Endothelial cell of umbilical vein (primary cell): ENCODE data around the gene RBMS3. TPM values are rescaled to one million over a fixed set of nuclear protein-coding genes. Genes with fewer than 3 reads are reported as not detected.

Experiments used
- BruUV-seq: library from RNA; stranded (reverse); fragments of 400-500 nt; replicated peaks from 2 replicates; lab custom pipeline; 2021; lab: Mats Ljungman, UMichigan
- CTCF ChIA-PET: fragments of 300-600, 350-600 bp; sonication (Branson Sonifier 250); formaldehyde crosslinking; loops from one replicate; lab custom pipeline; 2021; ENCODE audit warnings: antibody characterized with exemption, inconsistent platforms; lab: Charles Lee
- POLR2A ChIA-PET: fragments of 300-600, 350-600 bp; sonication (Branson Sonifier 250); formaldehyde crosslinking; loops from one replicate; lab custom pipeline; 2021; ENCODE audit warnings: antibody characterized with exemption, inconsistent platforms; lab: Charles Lee
- DNase-seq: peaks from one replicate; pipeline ENCODE4 v3.0.0-alpha.2; 2011; ENCODE audit warnings: low read depth, low spot score
- FAIRE-seq: peaks from 2 replicates; lab custom pipeline; 2011; peaks lifted over from hg19 to GRCh38; lab: Jason Lieb, UNC
- H2AFZ ChIP-seq: 2 replicates; pipeline ENCODE4 v1.6.0; 2012; ENCODE audit warnings: low read depth, low read length, control low read depth, inconsistent platforms
- H3K27ac ChIP-seq: 2 replicates; pipeline ENCODE4 v1.5.1; 2011; ENCODE audit warnings: low read depth, mild to moderate bottlenecking, control low read depth, low read length, moderate library complexity; ENCODE audit not compliant: insufficient read depth
- H3K27me3 ChIP-seq, 2 experiments: 2 replicates each; pipeline versions ENCODE4 v1.6.0 to v1.6.1; 2011; ENCODE audit warnings: low read length in 2 of 2, mixed read lengths in 1 of 2; ENCODE audit not compliant: control insufficient read depth in 2 of 2, insufficient read depth in 2 of 2
- H3K36me3 ChIP-seq, 2 experiments: 2 replicates in 1 of 2; 3 replicates in 1 of 2; pipeline ENCODE4 v1.5.1; 2011; ENCODE audit warnings: low read length in 2 of 2, mild to moderate bottlenecking in 1 of 2, moderate library complexity in 1 of 2; ENCODE audit not compliant: control insufficient read depth in 2 of 2, insufficient read depth in 2 of 2; ENCODE audit errors: extremely low read depth in 1 of 2
- H3K4me1 ChIP-seq: 3 replicates; pipeline ENCODE4 v1.5.1; 2011; ENCODE audit warnings: mild to moderate bottlenecking, low read length; ENCODE audit not compliant: control insufficient read depth, insufficient read depth; ENCODE audit errors: extremely low read depth
- H3K4me2 ChIP-seq: 2 replicates; pipeline ENCODE4 v1.6.1; 2011; ENCODE audit warnings: low read length, control low read depth, mixed read lengths; ENCODE audit not compliant: insufficient read depth
- H3K4me3 ChIP-seq, 3 experiments: fragments of 200-600 bp in 1 of 3; sonication (generic), shearing (Covaris generic) in 1 of 3; replicated peaks in 1 of 3; 2 replicates each; pipeline ENCODE4 v1.5.1; 2011 to 2016; ENCODE audit warnings: control low read depth in 3 of 3, low read length in 3 of 3, mild to moderate bottlenecking in 2 of 3, inconsistent platforms in 1 of 3, low read depth in 1 of 3, moderate library complexity in 1 of 3; ENCODE audit not compliant: insufficient read depth in 1 of 3
- H3K79me2 ChIP-seq: 2 replicates; pipeline ENCODE4 v1.6.0; 2012; ENCODE audit warnings: low read length, inconsistent platforms; ENCODE audit not compliant: control insufficient read depth, insufficient read depth
- H3K9ac ChIP-seq: replicated peaks from 2 replicates; pipeline ENCODE3; 2011; ENCODE audit warnings: low read length, control low read depth; ENCODE audit not compliant: insufficient read depth; ENCODE audit errors: extremely low read depth
- H3K9me1 ChIP-seq: replicated peaks from 3 replicates; pipeline ENCODE4 v1.6.0; 2011; ENCODE audit warnings: mild to moderate bottlenecking, low read length; ENCODE audit not compliant: control insufficient read depth, insufficient read depth; ENCODE audit errors: extremely low read depth
- H3K9me3 ChIP-seq: replicated peaks from 2 replicates; pipeline ENCODE4 v1.5.1; 2012; ENCODE audit warnings: low read length, inconsistent platforms; ENCODE audit not compliant: control insufficient read depth, insufficient read depth
- H4K20me1 ChIP-seq: replicated peaks from 2 replicates; pipeline ENCODE3; 2011; ENCODE audit warnings: mild to moderate bottlenecking, low read length; ENCODE audit not compliant: control insufficient read depth, insufficient read depth; ENCODE audit errors: extremely low read depth
- EZH2 ChIP-seq: IDR thresholded peaks from 2 replicates; pipeline ENCODE4 v1.6.1; 2012; ENCODE audit warnings: borderline replicate concordance, low read depth, mild to moderate bottlenecking, moderate library complexity, low read length, inconsistent platforms; ENCODE audit not compliant: severe bottlenecking
- FOS ChIP-seq: IDR thresholded peaks from 2 replicates; pipeline ENCODE4 v1.6.1; 2011; ENCODE audit warnings: mild to moderate bottlenecking, low read length, moderate library complexity, borderline replicate concordance; ENCODE audit not compliant: insufficient read depth
- GATA2 ChIP-seq: IDR thresholded peaks from 2 replicates; pipeline ENCODE4 v1.7.0; 2011; ENCODE audit warnings: low read depth, mild to moderate bottlenecking, moderate library complexity, mixed read lengths, low read length; ENCODE audit not compliant: insufficient read length, insufficient read depth
- JUN ChIP-seq: IDR thresholded peaks from 2 replicates; pipeline ENCODE4 v1.6.1; 2011; ENCODE audit warnings: borderline replicate concordance, low read depth; ENCODE audit not compliant: insufficient read length, insufficient read depth
- MYC ChIP-seq: IDR thresholded peaks from one replicate; pipeline ENCODE4 v1.6.1; 2011; ENCODE audit warnings: mild to moderate bottlenecking, low read depth, low read length
- POLR2A ChIP-seq: IDR thresholded peaks from 2 replicates; pipeline ENCODE4 v1.6.1; 2012; ENCODE audit warnings: low read depth, mild to moderate bottlenecking, control low read depth, low read length
- POLR2AphosphoS5 ChIP-seq: IDR thresholded peaks from 2 replicates; pipeline ENCODE4 v1.6.1; 2012; ENCODE audit warnings: low read depth, mild to moderate bottlenecking, control low read depth, low read length, moderate library complexity; ENCODE audit not compliant: insufficient read depth
- dilution Hi-C: fragments of 300-500 bp; cut with MboI; formaldehyde crosslinking; loops from one replicate; pipeline ENCODE4 v1.15.0; 2019; ENCODE audit warnings: low sequenced_read_pairs; ENCODE audit not compliant: extremely low pct_ligation_motif_present
- intact Hi-C: fragments of 100-400 bp; cut with micrococcal nuclease; formaldehyde crosslinking; loops from one replicate; pipeline ENCODE4 v1.10.0; 2022
- polyA plus RNA-seq, 4 experiments: library from polyadenylated mRNA; depleted of rRNA in 3 of 4; stranded (reverse) in 3 of 4; unstranded in 1 of 4; fragments of >200 nt; gene quantifications; 2 replicates each; pipeline versions ENCODE4 v1.2.1 to v1.2.3, GENCODE V29; 2011 to 2012; ENCODE audit warnings: missing spikeins in 1 of 4
- total RNA-seq: library from RNA; stranded (reverse); gene quantifications from 2 replicates; pipeline ENCODE4 v1.2.3, GENCODE V29; 2021
- TF ChIP-seq, protein P1 (sequence below): IDR thresholded peaks from 2 replicates; pipeline ENCODE4 v1.6.1; 2011; ENCODE audit not compliant: insufficient read depth, insufficient read length
- TF ChIP-seq, protein P2 (sequence below), 2 donors: IDR thresholded peaks; 1 replicate in 1 of 2; 2 replicates in 1 of 2; pipeline ENCODE4 v1.5.1; 2011; ENCODE audit warnings: low read length in 2 of 2, mild to moderate bottlenecking in 2 of 2, moderate library complexity in 2 of 2, control low read depth in 1 of 2, inconsistent platforms in 1 of 2, low read depth in 1 of 2; ENCODE audit not compliant: insufficient read depth in 1 of 2; ENCODE audit errors: extremely low read depth in 1 of 2

Gene RBMS3
- total and polyA plus RNA-seq, 2 donors (not counting 3 experiments of a cell fraction or from before 2014, with no cell fraction given), result 13.6 to 42.3 TPM

DNA sequence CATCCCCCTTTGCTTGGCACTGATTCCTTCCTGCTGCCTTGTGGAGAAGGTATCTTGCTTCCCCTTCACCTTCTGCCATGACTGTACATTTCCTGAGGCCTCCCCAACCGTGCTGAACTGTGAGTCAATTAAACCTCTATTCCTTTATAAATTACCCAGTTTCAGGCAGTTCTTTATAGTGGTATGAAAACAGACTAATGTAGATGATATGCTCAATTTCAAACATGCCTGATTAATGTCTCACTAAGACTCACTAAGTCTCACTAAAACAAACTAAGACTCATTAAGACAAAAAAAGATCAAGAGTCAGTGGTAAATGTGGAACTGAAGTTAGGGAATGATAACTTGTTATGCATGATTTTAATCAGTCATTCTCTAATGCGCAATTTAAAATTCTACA lies 606.6 kb downstream of the RBMS3 start:
- Histone ChIP-seq H3K4me2 (no peak overlapping the region), H3K4me3 (no peak overlapping the region), H3K9ac (no peak overlapping the region), H3K4me1 (no peaks in the 10 kb centered on the region), H3K27ac (no peak overlapping the region), H3K9me3 (no peaks in the 10 kb centered on the region), H3K36me3 (no peaks in the 10 kb centered on the region), H3K9me1 (no peaks in the 10 kb centered on the region), H3K27me3 (no peaks in the 10 kb centered on the region), H4K20me1 (no peaks in the 10 kb centered on the region), H2AFZ (no peak overlapping the region), H3K79me2 (no peaks in the 10 kb centered on the region)
- intact Hi-C loops, result no loop called here
- DNase-seq (no peak), FAIRE-seq (no peak)
- CTCF ChIA-PET, result no interaction called here
- no peak for TF ChIP-seq GATA2
- TF ChIP-seq POLR2AphosphoS5, result no peak
- TF ChIP-seq FOS, result peak; percentile 39
- dilution Hi-C loops, result no loop called here
- POLR2A ChIA-PET, result no interaction called here
- BruUV-seq, result no TSS peak

DNA sequence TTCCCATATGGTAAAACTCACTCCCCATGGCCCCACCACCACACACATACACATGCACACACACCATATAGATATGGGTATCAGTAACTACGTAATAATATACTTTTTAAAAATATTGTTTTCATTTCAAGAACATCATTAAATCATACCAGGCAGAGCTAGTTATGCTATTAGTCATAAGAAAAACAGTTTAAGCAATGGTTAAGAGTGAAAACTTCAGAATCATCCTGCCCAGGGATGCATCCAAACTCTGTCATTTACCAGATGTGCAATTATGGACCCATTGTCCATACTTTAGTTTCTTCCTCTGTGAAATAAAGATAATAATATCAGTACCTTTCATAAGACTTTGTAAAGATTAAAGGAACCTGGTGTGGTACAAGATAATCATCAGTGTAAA lies 608.3 kb downstream of the RBMS3 start:
- Histone ChIP-seq H3K4me3 (no peak overlapping the region), H3K27me3 (no peaks in the 10 kb centered on the region), H3K4me1 (no peaks in the 10 kb centered on the region), H3K36me3 (no peaks in the 10 kb centered on the region), H3K4me2 (no peak overlapping the region), H3K9me1 (no peaks in the 10 kb centered on the region), H3K27ac (no peak overlapping the region), H2AFZ (no peak overlapping the region), H3K9ac (no peak overlapping the region), H3K79me2 (no peaks in the 10 kb centered on the region), H4K20me1 (no peaks in the 10 kb centered on the region), H3K9me3 (no peaks in the 10 kb centered on the region)
- POLR2A ChIA-PET, result no interaction called here
- intact Hi-C loops, result no loop called here
- TF ChIP-seq GATA2 (no peak), EZH2 (no peak), FOS (no peak), POLR2AphosphoS5 (no peak), MYC (no peak), JUN (no peak), POLR2A (no peak)
- TF ChIP-seq, protein P1, sequence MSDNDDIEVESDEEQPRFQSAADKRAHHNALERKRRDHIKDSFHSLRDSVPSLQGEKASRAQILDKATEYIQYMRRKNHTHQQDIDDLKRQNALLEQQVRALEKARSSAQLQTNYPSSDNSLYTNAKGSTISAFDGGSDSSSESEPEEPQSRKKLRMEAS, result no peak
- TF ChIP-seq, protein P2, sequence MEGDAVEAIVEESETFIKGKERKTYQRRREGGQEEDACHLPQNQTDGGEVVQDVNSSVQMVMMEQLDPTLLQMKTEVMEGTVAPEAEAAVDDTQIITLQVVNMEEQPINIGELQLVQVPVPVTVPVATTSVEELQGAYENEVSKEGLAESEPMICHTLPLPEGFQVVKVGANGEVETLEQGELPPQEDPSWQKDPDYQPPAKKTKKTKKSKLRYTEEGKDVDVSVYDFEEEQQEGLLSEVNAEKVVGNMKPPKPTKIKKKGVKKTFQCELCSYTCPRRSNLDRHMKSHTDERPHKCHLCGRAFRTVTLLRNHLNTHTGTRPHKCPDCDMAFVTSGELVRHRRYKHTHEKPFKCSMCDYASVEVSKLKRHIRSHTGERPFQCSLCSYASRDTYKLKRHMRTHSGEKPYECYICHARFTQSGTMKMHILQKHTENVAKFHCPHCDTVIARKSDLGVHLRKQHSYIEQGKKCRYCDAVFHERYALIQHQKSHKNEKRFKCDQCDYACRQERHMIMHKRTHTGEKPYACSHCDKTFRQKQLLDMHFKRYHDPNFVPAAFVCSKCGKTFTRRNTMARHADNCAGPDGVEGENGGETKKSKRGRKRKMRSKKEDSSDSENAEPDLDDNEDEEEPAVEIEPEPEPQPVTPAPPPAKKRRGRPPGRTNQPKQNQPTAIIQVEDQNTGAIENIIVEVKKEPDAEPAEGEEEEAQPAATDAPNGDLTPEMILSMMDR (IDR thresholded peaks at IDR 0.05; ENCODE audit: extremely low read depth in 1 of 2, insufficient read depth in 1 of 2, low read depth in 1 of 2, low read length in 2 of 2), result no peak
- CTCF ChIA-PET, result no interaction called here
- dilution Hi-C loops, result no loop called here
- FAIRE-seq (no peak), DNase-seq (no peak)
- no TSS peak for BruUV-seq
